K562 treated with DMSO at 1 percent for 48 hours (cell line): Measurements from ENCODE around the gene CCPG1. TPM values are rescaled to one million over a fixed set of nuclear protein-coding genes. Genes with fewer than 3 reads are reported as not detected.

Source experiments
- total RNA-seq: library from RNA; unstranded; fragments of 300-600 nt; gene quantifications from 2 replicates; pipeline ENCODE4 v1.2.3, GENCODE V29; 2022; ENCODE audit warnings: low replicate concordance; ENCODE audit errors: extremely low read depth

CCPG1 gene, protein sequence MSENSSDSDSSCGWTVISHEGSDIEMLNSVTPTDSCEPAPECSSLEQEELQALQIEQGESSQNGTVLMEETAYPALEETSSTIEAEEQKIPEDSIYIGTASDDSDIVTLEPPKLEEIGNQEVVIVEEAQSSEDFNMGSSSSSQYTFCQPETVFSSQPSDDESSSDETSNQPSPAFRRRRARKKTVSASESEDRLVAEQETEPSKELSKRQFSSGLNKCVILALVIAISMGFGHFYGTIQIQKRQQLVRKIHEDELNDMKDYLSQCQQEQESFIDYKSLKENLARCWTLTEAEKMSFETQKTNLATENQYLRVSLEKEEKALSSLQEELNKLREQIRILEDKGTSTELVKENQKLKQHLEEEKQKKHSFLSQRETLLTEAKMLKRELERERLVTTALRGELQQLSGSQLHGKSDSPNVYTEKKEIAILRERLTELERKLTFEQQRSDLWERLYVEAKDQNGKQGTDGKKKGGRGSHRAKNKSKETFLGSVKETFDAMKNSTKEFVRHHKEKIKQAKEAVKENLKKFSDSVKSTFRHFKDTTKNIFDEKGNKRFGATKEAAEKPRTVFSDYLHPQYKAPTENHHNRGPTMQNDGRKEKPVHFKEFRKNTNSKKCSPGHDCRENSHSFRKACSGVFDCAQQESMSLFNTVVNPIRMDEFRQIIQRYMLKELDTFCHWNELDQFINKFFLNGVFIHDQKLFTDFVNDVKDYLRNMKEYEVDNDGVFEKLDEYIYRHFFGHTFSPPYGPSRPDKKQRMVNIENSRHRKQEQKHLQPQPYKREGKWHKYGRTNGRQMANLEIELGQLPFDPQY
- total RNA-seq = not detected in 2 replicates

DNA sequence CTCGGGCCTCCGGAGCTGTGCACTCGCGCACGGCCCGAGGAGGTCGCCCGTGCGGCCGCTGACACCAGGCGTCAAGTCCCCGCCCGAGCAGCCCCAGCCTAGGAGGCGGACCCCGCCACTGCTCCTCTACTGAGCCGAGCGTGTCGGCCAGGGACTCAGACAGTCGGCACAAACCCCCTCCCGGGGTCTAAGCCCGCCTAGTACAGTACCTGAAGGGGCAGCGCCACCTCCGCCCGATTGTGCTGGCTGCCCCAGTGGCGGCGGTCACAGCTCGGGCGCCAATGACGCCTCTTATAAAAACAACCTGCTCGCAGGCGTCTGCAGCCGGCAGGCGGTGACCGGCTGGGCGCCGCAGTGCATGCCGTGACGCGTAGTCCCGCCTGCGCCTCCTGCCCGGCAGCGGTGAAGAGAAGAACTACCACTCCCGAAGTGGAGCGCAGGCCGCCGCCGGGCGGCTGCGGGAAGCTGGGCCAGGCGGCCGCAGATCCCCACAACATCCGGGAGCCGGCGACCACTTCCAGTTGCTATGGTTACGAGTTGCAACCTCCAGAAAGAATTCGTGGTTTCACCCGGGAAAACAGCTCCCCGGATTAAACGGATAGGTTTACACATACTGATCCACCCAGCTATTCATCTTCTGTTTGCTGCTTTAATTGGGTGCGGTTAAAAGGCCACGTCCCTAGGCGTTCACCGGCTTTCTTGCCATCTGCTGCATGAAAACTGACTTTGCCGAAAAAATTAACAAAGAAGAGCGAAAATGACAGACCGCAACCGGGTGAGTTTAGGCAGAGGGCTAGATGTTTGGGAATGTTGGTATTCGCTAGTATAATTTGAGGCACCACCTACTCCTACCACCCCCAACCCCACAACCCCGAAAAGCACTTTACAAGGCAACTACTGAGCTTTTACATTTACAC is at the start of gene CCPG1, which contains the start of gene PIERCE2:
Gene CCPG1, minus strand, starts transcription at position 348 of the 917 bp plus-strand sequence. CDS start 18,935 bp downstream, outside the sequence.
Gene PIERCE2, plus strand, starts transcription at position 484 of the 917 bp plus-strand sequence. Its CDS starts 274 bp downstream, at position 758.

DNA sequence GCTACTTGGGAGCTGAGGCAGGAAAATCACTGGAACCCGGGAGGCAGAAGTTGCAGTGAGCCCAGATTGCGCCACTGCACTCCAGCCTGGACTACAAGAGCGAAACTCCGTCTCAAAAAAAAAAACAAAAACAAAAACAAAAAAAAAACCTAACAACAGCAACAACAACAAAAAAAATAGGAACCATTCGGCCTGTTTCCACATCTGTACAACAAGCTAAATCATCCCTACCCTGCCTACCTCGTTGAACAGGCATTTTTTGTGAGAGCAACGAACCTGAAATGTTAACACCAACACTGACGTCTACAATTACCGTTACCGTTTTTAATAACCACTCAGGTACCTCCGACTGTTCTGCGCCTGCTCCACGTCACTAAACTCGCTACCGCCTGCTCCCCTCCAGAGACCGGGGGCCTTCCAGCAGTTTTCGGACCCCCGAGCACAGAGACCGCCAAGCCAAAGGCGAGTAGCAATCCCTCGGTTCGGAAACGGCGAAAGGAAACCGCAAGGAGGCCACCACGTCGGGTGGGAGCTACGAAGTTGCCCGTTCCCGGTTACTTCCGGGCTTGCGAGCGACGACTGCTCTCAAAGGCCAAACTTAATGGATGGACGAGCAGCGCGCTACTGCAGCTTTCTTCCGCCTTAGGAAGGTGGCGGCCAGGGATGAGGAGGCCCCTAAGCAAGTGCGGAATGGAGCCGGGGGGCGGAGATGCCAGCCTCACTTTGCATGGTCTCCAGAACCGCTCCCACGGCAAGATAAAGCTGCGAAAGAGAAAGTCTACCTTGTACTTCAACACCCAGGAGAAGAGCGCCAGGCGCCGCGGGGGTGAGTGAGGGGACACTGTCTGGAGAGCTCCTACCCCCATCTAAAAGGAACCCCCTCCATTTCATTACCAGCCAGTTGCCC is 89.3 kb downstream of the CCPG1 start, which contains the start of the genes PIGB and PIGBOS1:
Gene PIGB, plus strand, starts transcription at position 635 of the 907 bp plus-strand sequence. Its CDS starts 29 bp downstream, at position 664.
Gene PIGBOS1, minus strand, starts transcription at position 536 of the 907 bp plus-strand sequence. CDS start 1,331 bp downstream, outside the sequence.

Other genes with a start within 250 kb of the CCPG1 start
- gene RSL24D1, start 211.4 kb downstream of the CCPG1 start, total RNA-seq = 851 TPM in 1 of 2 replicates, not detected in the other
- gene RAB27A, start 118.5 kb downstream of the CCPG1 start, total RNA-seq = not detected in 2 replicates
- not detected in 2 replicates for gene PIGBOS1, start 89.2 kb downstream of the CCPG1 start, total RNA-seq
- not detected in 2 replicates for gene PIGB, start 89.1 kb downstream of the CCPG1 start, total RNA-seq
- not detected in 2 replicates for gene PIERCE2, start 136 bp upstream of the CCPG1 start, total RNA-seq
- gene DNAAF4, start 99.9 kb upstream of the CCPG1 start, total RNA-seq = not detected in 2 replicates
- gene PYGO1, start 180.0 kb upstream of the CCPG1 start, total RNA-seq = not detected in 2 replicates